IPS-18c (cell line): Measurements from ENCODE around the gene PINK1.
A peak's percentile ranks its signal among the peaks of the same experiment; 100 is the strongest.
"Not testable (repeated sequence)": the region's sequence is repeated elsewhere in the genome, so short reads cannot be mapped to it uniquely, and the experiment has no call there.

Source experiments
- H3K4me3 ChIP-seq: 2 replicates; pipeline ENCODE4 v1.7.0; 2013; ENCODE audit warnings: low read depth, mild to moderate bottlenecking, low read length, moderate library complexity; ENCODE audit not compliant: insufficient read depth
- H3K9me3 ChIP-seq: one replicate; pipeline ENCODE4 v1.6.1; 2013; ENCODE audit warnings: mild to moderate bottlenecking, low read length, moderate library complexity; ENCODE audit not compliant: control insufficient read depth, insufficient read depth

Gene PINK1

GRCh38 chr1:20604678-20605077 is 28.6 kb upstream of the PINK1 start:
- H3K4me3 ChIP-seq: no peak overlapping the region
- H3K9me3 ChIP-seq: peaks cover 6% of the 10 kb centered on the region

GRCh38 chr1:20606801-20607570 is 26.3 kb upstream of the PINK1 start:
- H3K4me3 ChIP-seq, H3K9me3 ChIP-seq: not testable (repeated sequence)

DNA sequence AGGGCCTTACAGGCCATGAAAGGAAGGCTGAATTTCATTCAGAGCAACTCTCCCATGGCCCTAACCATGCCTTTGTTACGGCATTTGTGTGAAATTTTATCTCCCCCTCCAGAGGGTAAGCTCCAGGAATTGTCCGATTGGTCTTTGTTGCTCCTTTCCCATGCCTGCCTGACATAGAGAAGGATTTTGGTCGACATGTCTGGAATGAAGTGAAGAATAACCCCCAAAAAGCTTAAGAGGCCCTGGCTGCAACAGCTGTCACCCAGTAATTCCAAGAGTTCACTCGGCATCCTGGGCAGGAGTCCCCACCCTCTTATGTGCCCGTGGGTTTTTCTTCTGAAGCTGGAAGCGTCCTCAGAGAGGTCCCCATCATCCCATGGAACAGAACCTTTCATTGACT is 23.7 kb upstream of the PINK1 start:
- H3K4me3 ChIP-seq: no peak overlapping the region

DNA sequence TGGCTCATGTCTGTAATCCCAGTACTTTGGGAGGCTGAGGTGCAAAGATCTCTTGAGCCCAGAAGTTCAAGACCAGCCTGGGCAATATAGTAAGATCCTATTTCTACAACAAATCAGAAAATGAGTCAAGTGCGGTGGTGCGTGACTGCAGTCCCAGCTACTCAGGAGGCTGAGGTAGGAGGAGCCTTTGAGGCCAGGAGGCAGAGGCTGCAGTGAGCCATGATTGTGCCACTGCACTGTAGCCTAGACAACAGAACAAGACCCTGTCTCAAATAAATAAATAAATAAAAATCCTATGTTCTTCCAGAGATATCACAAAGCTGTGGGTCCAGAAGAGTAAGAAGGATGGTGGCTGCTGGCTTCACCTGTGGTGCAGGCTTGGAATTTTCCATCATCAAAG is 22.3 kb upstream of the PINK1 start:
- H3K4me3 ChIP-seq: no peak overlapping the region
- H3K9me3 ChIP-seq: no peaks in the 10 kb centered on the region

More for the DNA sequence above, 23.7 kb upstream of the PINK1 start:
- H3K9me3 ChIP-seq: peaks cover 1% of the 10 kb centered on the region

DNA sequence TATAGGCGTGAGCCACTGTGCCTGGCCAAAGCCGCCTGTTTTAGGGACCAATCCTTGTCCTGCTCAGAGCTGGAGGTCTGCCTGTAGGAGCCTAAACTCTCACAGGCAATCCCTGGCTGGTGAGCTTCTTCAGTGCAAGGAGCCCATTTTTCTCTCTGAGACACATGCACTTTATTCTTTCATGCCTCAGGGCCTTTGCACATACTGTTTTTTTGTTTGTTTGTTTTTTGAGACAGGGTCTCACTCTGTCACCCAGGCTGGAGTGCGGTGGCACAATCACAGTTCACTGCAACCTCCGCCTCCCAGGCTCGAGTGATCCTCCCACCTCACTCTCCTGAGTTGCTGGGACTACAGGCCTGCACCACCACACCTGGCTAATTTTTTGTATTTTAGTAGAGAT is 21.6 kb upstream of the PINK1 start:
- Histone ChIP-seq H3K9me3 (no peaks in the 10 kb centered on the region), H3K4me3 (no peak overlapping the region)

DNA sequence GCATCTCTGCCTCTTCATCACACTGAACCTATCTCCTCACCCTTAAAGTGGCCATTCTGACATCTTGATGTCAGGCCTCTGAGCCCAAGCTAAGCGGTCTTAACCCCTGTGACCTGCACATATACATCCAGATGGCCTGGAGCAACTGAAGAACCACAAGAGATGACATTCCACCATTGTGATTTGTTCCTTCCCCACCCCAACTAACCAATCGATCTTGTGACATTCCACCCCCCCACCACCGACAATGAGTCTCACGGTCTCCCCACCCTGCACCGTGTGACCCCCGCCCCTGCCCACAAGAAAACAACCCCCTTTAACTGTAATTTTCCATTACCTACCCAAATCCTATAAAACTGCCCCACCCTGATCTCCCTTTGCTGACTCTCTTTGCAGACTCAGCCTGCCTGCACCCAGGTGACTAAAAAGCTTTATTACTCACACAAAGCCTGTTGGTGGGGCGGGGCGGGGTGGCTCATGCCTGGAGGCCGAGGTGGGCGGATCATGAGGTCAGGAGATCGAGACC is 21.0 kb upstream of the PINK1 start:
- Histone ChIP-seq H3K9me3 (no peaks in the 10 kb centered on the region), H3K4me3 (no peak overlapping the region)

GRCh38 chr1:20614131-20614579 is 19.1 kb upstream of the PINK1 start:
- no peak overlapping the region for H3K4me3 ChIP-seq
- no peaks in the 10 kb centered on the region for H3K9me3 ChIP-seq

DNA sequence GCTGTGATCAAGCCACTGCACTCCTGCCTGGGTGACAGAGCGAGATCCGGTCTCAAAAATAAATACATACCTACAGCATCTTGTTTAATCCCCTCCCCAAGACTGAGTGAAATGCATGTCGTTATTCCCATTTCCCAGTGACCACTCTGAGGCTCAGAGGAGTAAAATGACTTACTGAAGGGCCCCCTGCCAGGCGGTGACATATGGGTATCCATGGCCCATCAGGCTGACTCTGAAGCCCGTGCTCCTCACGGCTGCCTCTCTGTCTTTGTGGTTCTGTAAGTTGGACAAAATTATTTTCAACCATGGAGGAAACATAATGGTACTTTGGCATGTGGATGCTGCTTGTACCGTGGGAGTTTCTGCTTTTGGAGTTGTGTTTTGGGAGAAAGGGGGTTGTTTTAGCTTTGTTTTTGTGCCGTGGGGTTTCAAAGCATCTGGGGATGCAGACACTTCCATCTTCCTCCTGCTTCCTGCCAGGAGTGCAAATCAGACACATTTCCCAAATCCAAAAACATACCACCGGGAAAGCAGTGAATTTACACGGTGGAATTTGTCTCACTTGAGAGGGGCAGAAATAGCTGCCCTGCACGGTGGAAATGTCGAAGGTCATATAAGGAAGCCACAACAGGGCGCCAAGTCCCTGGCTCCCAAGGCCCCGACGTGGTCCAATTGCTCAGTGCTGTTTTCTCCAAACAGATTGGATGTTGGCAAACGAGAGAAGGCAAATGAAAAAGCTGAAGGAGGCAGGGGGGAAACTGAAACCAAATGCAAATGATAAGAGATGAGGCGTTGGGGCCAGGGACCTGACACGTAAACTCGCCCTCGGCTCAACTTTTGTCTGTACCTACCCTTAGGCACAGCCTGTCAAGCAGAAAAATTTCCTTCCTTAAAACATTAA is 17.1 kb upstream of the PINK1 start:
- Histone ChIP-seq H3K9me3 (no peaks in the 10 kb centered on the region), H3K4me3 (no peak overlapping the region)

DNA sequence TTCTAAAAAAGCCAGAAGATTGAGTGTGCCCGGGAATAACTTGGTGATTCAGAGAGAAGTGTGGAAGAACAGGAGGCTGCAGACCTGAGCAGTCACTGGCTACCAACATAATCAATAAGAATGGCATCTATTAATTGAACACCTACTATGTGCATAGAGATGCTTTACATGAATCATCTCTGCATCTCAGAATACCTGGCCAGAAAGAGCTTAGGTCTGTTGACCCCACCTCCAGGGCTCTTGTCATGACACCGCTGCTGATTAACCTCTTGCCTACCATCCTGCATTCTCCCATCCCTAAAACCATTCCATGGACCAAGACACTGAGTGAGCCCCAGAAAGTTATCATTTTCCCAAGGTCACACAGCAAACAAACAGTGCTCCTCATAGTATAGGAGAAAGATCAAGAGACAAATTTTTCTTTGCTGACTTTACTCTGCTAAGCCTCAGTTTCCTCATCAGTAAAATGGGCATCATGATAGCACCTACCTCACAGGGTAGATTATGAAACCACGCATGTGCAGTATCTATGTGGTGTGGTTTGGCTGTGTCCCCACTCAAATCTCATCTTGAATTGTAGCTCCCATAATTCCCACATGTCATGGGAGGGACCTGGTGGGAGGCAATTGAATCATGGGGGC is 16.3 kb upstream of the PINK1 start:
- H3K9me3 ChIP-seq: no peaks in the 10 kb centered on the region
- no peak overlapping the region for H3K4me3 ChIP-seq

DNA sequence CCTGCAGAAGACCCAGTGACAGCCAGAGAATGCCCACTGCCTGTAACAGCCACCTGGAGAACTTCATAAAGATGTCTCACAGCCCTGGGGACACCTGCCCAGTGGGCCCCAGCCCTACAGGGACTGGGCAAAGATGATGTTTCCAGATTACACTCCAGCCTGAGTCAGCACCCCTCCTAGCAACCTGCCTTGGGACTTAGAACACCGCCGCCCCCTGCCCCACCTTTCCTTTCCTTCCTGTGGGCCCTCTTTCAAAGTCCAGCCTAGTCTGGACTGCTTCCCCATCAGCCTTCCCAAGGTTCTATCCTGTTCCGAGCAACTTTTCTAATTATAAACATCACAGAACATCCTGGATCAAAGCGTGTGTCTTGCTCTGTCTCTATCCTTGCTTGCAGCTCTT is 14.7 kb upstream of the PINK1 start:
- H3K4me3 ChIP-seq: no peak overlapping the region
- H3K9me3 ChIP-seq: no peaks in the 10 kb centered on the region

DNA sequence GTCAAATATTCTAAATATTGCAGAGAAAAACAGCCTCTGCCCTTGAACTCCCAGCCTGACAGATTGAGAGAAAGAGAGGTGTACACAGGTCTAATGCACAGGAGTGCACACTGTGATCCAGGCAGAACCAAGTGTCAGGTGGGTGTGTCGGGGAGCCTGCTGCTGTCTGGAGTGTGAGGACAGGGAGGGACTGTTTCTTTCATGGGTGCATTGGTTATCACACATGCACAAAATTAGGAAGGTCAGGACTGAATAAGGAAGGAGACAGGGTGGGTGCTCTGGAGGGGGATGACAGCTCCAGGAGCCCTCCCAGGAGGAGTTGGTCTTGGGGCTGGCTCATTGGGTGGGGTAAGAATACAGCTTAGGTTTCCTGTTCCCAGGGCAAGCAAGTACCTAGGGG is 13.3 kb upstream of the PINK1 start:
- Histone ChIP-seq H3K4me3 (no peak overlapping the region), H3K9me3 (no peaks in the 10 kb centered on the region)

DNA sequence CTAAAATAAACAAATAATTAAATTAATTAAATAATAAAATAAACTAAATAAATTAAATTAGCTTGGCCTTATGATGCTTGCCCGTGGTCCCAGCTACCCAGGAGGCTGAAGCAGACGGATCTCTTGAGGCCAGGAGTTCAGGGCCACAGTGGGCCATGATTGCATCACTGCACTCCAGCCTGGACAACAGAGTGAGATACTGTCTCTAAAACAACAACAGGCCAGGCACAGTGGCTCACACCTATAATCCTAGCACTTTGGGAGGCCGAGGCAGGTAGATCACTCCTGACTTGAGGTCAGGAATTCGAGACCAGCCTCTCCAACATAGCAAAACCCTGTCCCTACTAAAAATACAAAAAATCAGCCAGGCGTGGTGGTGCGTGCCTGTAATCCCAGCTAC is 12.2 kb upstream of the PINK1 start:
- H3K9me3 ChIP-seq: no peaks in the 10 kb centered on the region

GRCh38 chr1:20624709-20625108 is 8.5 kb upstream of the PINK1 start:
- Histone ChIP-seq H3K4me3 (no peak overlapping the region), H3K9me3 (no peaks in the 10 kb centered on the region)

More for the DNA sequence above, 12.2 kb upstream of the PINK1 start:
- H3K4me3 ChIP-seq: no peak overlapping the region

- H3K4me3 ChIP-seq: peak overlapping the region; percentile 36; the same call in 1 of the 2 replicates
- no peaks in the 10 kb centered on the region for H3K9me3 ChIP-seq
These were observed 7.8 kb upstream of the PINK1 start for GRCh38 chr1:20625176-20626097.

DNA sequence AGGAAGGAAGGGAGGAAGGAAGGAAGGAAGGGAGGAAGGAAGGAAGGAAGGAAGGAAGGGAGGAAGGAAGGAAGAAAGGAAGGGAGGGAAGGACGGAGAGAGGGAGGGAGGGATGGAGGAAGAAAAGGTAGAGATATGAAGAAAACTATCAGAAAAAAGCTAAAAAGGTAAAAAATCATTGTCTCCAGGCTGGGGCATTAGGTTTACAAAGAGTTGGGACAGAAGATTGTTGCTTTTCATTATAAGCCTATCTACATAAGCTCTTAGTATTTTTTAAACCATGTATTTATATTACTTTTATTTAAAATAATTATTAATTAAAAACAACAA is 7.2 kb upstream of the PINK1 start:
- no peak overlapping the region; the same call in 1 of the 2 replicates for H3K4me3 ChIP-seq

DNA sequence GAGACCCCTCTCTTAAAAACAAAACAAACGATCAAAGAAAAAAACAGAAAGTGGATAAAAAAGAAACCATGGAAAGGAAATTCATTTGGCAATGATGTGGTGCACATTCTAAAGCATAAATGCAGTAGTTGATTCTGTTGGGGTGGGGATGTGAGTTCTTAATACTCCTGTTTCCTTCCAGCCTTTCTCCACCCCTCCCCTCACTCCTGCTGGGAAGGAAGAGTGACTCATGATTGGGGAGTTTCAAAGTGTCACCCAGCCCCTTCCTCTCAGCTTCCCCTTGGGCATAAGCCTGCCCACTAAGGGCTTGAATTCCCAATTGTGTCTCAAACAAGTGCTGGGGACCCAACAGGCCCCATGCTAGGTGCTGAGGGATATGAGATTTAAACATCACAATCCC is 6.7 kb upstream of the PINK1 start:
- Histone ChIP-seq H3K9me3 (no peaks in the 10 kb centered on the region), H3K4me3 (no peak overlapping the region)

More for the DNA sequence above, 7.2 kb upstream of the PINK1 start:
- H3K9me3 ChIP-seq: no peaks in the 10 kb centered on the region

DNA sequence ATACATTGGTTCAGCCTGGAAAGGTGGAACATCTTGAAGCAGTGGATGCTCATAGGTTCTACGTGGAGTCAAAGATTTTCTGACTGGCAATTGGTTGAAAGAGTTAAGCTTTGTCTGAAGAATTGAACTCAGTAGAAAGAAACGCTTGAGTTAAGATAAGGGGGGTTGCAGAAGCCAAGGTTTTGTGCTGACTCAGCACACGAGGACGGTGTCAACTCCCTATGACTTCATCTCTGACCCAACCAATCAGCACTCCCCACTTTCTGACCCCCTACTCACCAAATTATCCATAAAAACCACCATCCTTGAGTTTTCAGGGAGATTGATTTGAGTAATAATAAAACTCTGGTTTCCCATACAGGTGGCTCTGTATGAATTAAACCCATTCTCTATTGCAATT is 2.5 kb upstream of the PINK1 start:
- H3K9me3 ChIP-seq: no peaks in the 10 kb centered on the region

More for the DNA sequence above, 2.5 kb upstream of the PINK1 start:
- H3K4me3 ChIP-seq: no peak overlapping the region
